Stimulated activated effector memory CD8-positive, alpha-beta T cell treated with anti-CD3 and anti-CD28 coated beads, Interleukin-12 subunit alpha, Interleukin-12 subunit beta, amount 100 ng/mL, for 72 hours (primary cell): ENCODE results near the gene MDFIC2.

Experiments used
- ATAC-seq: fragments of 150-1000 bp; cut with Tn5 transposase; 2 replicates; pipeline ENCODE4 v1.10.0; 2021
- DNase-seq, 2 donors: peaks; one replicate each; pipeline ENCODE4 v3.0.0; 2021 to 2022; ENCODE audit warnings: low spot score in 2 of 2
- H3K27ac Mint-ChIP-seq: one replicate; pipeline ENCODE4 v1.8.0; 2022; ENCODE audit warnings: mild to moderate bottlenecking, mixed read lengths
- H3K36me3 Mint-ChIP-seq: one replicate; pipeline ENCODE4 v1.8.0; 2022; ENCODE audit warnings: mild to moderate bottlenecking, mixed read lengths
- H3K4me1 Mint-ChIP-seq: one replicate; pipeline ENCODE4 v1.8.0; 2022; ENCODE audit warnings: mixed read lengths
- H3K4me3 Mint-ChIP-seq: one replicate; pipeline ENCODE4 v1.8.0; 2022; ENCODE audit warnings: mild to moderate bottlenecking, mixed read lengths
- H3K9me3 Mint-ChIP-seq: one replicate; pipeline ENCODE4 v1.8.0; 2022; ENCODE audit warnings: mixed read lengths

The MDFIC2 gene

DNA sequence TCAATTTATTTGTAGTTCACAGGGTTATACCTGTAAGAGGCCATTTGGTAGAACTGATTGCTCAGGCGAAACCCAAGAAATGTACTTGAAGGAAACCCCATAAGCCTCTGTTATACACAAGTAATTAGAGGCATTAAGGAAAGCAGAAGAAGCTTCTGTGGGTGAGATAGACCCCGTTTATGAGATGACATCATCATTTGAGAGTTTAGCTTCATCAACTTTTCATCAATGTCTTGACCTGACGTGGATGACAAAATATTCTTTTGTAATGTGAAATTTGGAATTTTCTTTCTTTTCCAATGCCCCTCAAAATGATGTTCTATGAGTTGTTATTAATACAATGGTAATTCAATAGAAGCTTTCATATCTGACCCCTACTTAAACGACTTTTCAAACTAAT is 136.2 kb downstream of the MDFIC2 start:
- H3K4me1 Mint-ChIP-seq: no peaks in the 10 kb centered on the region
- no peaks in the 10 kb centered on the region for H3K36me3 Mint-ChIP-seq
- H3K9me3 Mint-ChIP-seq: no peaks in the 10 kb centered on the region
- H3K27ac Mint-ChIP-seq: no peak overlapping the region
- H3K4me3 Mint-ChIP-seq: no peak overlapping the region
- DNase-seq (no peak), ATAC-seq (no peak)

DNA sequence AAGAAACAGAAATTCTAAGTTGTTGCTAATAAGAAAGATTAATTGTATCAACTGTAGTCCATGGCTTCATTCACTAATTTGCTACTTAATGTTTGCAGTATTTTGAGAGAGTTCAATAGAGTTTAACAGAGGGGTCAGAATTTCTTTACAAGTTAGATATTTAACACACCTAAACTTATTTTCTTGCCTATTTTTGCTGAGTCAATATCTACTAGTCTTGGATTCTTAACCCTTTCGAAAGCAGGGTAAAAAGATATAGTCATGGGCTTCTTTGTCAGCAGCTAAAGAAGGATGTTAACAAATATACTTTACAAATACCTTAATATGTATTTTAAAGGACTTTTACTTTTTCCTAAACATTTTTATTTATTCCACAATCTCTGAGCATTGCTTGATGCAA is 155.6 kb downstream of the MDFIC2 start:
- H3K4me1 Mint-ChIP-seq: no peaks in the 10 kb centered on the region
- H3K27ac Mint-ChIP-seq: no peak overlapping the region
- H3K9me3 Mint-ChIP-seq: peaks cover 9% of the 10 kb centered on the region
- DNase-seq: no peak
- no peaks in the 10 kb centered on the region for H3K36me3 Mint-ChIP-seq
- ATAC-seq: no peak
- no peak overlapping the region for H3K4me3 Mint-ChIP-seq

DNA sequence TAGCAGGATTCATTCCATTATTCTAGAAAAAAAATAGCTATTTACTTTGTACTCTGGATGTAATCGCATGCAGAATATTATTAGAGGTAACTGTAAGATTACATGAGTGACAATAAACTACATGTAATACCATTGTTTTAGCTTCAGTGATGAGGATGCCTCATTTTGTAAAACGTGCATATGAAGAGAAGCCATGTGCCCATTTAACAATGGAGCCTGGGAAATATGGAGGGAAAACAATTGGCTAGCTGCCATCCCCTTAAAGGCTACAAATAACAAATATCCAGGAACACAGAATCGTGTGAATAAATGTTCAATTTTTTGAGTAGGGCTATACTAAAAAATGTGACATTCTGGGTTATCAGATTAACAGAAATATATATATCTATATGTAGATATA is 161.8 kb downstream of the MDFIC2 start:
- H3K27ac Mint-ChIP-seq: no peak overlapping the region
- DNase-seq (no peak), ATAC-seq (no peak)
- no peaks in the 10 kb centered on the region for H3K9me3 Mint-ChIP-seq
- H3K4me1 Mint-ChIP-seq: no peaks in the 10 kb centered on the region
- no peak overlapping the region for H3K4me3 Mint-ChIP-seq
- no peaks in the 10 kb centered on the region for H3K36me3 Mint-ChIP-seq

DNA sequence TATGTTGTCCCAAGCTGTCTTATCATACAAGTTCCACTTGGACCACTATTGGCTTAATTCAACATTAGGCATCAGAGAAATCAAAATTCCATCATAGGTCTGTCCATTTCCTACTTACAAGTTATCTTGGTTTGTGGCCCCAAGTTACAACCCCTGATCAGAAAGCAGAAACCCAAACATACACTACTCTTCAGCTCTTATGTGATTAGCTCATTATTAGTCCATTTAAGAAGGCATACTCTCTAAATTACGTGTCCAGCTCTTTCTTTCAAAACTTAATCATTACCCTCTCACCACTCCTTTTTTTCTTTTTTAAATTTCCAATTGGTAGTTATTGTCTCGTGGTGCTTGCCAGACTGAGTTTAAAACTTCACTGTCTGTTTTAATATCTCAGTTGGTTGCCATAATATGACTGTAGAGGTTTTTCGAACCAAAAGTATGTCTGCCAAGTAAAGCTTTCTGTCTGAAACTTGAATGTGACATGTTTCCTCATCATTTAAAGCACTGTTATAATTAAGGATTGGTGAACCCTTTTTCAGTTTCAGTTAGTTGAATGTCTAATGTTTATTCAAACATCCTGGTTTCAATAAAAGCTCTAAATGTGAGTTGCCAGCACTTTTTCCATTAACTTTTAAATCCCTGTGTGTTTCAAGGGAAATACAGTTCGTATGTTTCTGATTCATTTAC is 162.6 kb downstream of the MDFIC2 start:
- H3K9me3 Mint-ChIP-seq: no peaks in the 10 kb centered on the region
- H3K4me1 Mint-ChIP-seq: no peaks in the 10 kb centered on the region
- ATAC-seq (no peak), DNase-seq (no peak)
- no peak overlapping the region for H3K4me3 Mint-ChIP-seq
- H3K27ac Mint-ChIP-seq: no peak overlapping the region
- H3K36me3 Mint-ChIP-seq: no peaks in the 10 kb centered on the region
